ENCODE data around the gene SDK1. TPM values are rescaled to one million over a fixed set of nuclear protein-coding genes. Genes with fewer than 3 reads are reported as not detected.

SDK1 gene
- total and polyA plus RNA-seq, 2 donors (not counting 3 experiments of a cell fraction or from before 2014, with no cell fraction given): 1.6 to 3.9 TPM

- no peaks in the 10 kb centered on the region for H3K4me1 ChIP-seq (ENCODE audit: control insufficient read depth, extremely low read depth, insufficient read depth, low read length)
- no peaks in the 10 kb centered on the region for H4K20me1 ChIP-seq (replicated peaks; ENCODE audit: control insufficient read depth, extremely low read depth, insufficient read depth, low read length)
- H3K4me2 ChIP-seq (ENCODE audit: insufficient read depth, low read length): no peak overlapping the region
- H3K79me2 ChIP-seq (ENCODE audit: control insufficient read depth, insufficient read depth, low read length): no peaks in the 10 kb centered on the region
- H3K36me3 ChIP-seq (ENCODE audit: control insufficient read depth in 2 of 2, extremely low read depth in 1 of 2, insufficient read depth in 2 of 2, low read length in 2 of 2): no peaks in the 10 kb centered on the region
- no peak for TF ChIP-seq EZH2 (IDR thresholded peaks at IDR 0.05; ENCODE audit: borderline replicate concordance, low read depth, low read length, severe bottlenecking)
- no peak for TF ChIP-seq JUN (IDR thresholded peaks at IDR 0.05; ENCODE audit: borderline replicate concordance, insufficient read depth, insufficient read length, low read depth)
- TF ChIP-seq MYC (IDR thresholded peaks at IDR 0.05; ENCODE audit: low read depth, low read length): no peak
- H3K27ac ChIP-seq (ENCODE audit: insufficient read depth, low read depth, low read length): no peak overlapping the region
- dilution Hi-C loops (cut with MboI; ENCODE audit: extremely low pct_ligation_motif_present, low sequenced_read_pairs) (no loop called here), intact Hi-C loops (cut with micrococcal nuclease) (no loop called here)
- H3K9ac ChIP-seq (replicated peaks; ENCODE audit: extremely low read depth, insufficient read depth, low read length): no peak overlapping the region
- no peaks in the 10 kb centered on the region for H3K9me3 ChIP-seq (replicated peaks; ENCODE audit: control insufficient read depth, insufficient read depth, low read length)
- no peak for DNase-seq (ENCODE audit: low read depth, low spot score)
- ChIA-PET CTCF (no interaction called here), POLR2A (interaction anchor here (0.6 kb wide), 1 partner anchor 839 kb away, joined by 3 read pairs; no protein-coding TSS in a partner anchor)
- H3K27me3 ChIP-seq (ENCODE audit: control insufficient read depth in 2 of 2, insufficient read depth in 2 of 2, low read length in 2 of 2): no peaks in the 10 kb centered on the region
- H3K9me1 ChIP-seq (replicated peaks; ENCODE audit: control insufficient read depth, extremely low read depth, insufficient read depth, low read length): no peaks in the 10 kb centered on the region
- no peak overlapping the region for H3K4me3 ChIP-seq (replicated peaks in 1 of 3; ENCODE audit: insufficient read depth in 1 of 3, low read depth in 1 of 3, low read length in 3 of 3)
- no TSS peak for BruUV-seq (replicated peaks)
- FAIRE-seq: no peak
- H2AFZ ChIP-seq (ENCODE audit: low read depth, low read length): no peak overlapping the region
These were observed 543.6 kb downstream of the SDK1 start for GRCh38 chr7:3844540-3845151.

- Histone ChIP-seq H2AFZ (ENCODE audit: low read depth, low read length) (no peak overlapping the region), H3K27me3 (ENCODE audit: control insufficient read depth in 2 of 2, insufficient read depth in 2 of 2, low read length in 2 of 2) (no peaks in the 10 kb centered on the region), H3K36me3 (ENCODE audit: control insufficient read depth in 2 of 2, extremely low read depth in 1 of 2, insufficient read depth in 2 of 2, low read length in 2 of 2) (no peaks in the 10 kb centered on the region), H3K9me1 (replicated peaks; ENCODE audit: control insufficient read depth, extremely low read depth, insufficient read depth, low read length) (no peaks in the 10 kb centered on the region), H3K4me2 (ENCODE audit: insufficient read depth, low read length) (no peak overlapping the region), H3K27ac (ENCODE audit: insufficient read depth, low read depth, low read length) (no peak overlapping the region), H4K20me1 (replicated peaks; ENCODE audit: control insufficient read depth, extremely low read depth, insufficient read depth, low read length) (no peaks in the 10 kb centered on the region), H3K79me2 (ENCODE audit: control insufficient read depth, insufficient read depth, low read length) (no peaks in the 10 kb centered on the region), H3K9me3 (replicated peaks; ENCODE audit: control insufficient read depth, insufficient read depth, low read length) (no peaks in the 10 kb centered on the region), H3K4me1 (ENCODE audit: control insufficient read depth, extremely low read depth, insufficient read depth, low read length) (no peaks in the 10 kb centered on the region), H3K4me3 (replicated peaks in 1 of 3; ENCODE audit: insufficient read depth in 1 of 3, low read depth in 1 of 3, low read length in 3 of 3) (no peak overlapping the region), H3K9ac (replicated peaks; ENCODE audit: extremely low read depth, insufficient read depth, low read length) (no peak overlapping the region)
- ChIA-PET CTCF (no interaction called here), POLR2A (no interaction called here)
- TF ChIP-seq POLR2A (IDR thresholded peaks at IDR 0.05; ENCODE audit: low read depth, low read length) (no peak), CTCF (IDR thresholded peaks at IDR 0.05; ENCODE audit: extremely low read depth in 1 of 2, insufficient read depth in 1 of 2, low read depth in 1 of 2, low read length in 2 of 2) (no peak), POLR2AphosphoS5 (IDR thresholded peaks at IDR 0.05; ENCODE audit: insufficient read depth, low read depth, low read length) (no peak), GATA2 (IDR thresholded peaks at IDR 0.05; ENCODE audit: insufficient read depth, insufficient read length, low read depth, low read length) (no peak), MYC (IDR thresholded peaks at IDR 0.05; ENCODE audit: low read depth, low read length) (no peak), EZH2 (IDR thresholded peaks at IDR 0.05; ENCODE audit: borderline replicate concordance, low read depth, low read length, severe bottlenecking) (no peak), FOS (IDR thresholded peaks at IDR 0.05; ENCODE audit: borderline replicate concordance, insufficient read depth, low read length) (no peak)
- FAIRE-seq (no peak), DNase-seq (ENCODE audit: low read depth, low spot score) (no peak)
- no TSS peak for BruUV-seq (replicated peaks)
- dilution Hi-C loops (cut with MboI; ENCODE audit: extremely low pct_ligation_motif_present, low sequenced_read_pairs) (no loop called here), intact Hi-C loops (cut with micrococcal nuclease) (no loop called here)
These were observed 545.7 kb downstream of the SDK1 start for GRCh38 chr7:3846738-3847137.

All from endothelial cell of umbilical vein (primary cell).